ENCODE measurements around the gene DAPK1.

The DAPK1 gene

GRCh38 chr9:87685871-87686519 is 188.3 kb downstream of the DAPK1 start:
- DNase-seq (ENCODE audit: low read depth): no peak

GRCh38 chr9:87686520-87687090 is 188.9 kb downstream of the DAPK1 start:
- DNase-seq (ENCODE audit: low read depth): no peak

- DNase-seq (ENCODE audit: low read depth): no peak
These were observed 189.5 kb downstream of the DAPK1 start for GRCh38 chr9:87687207-87687606.

- DNase-seq (ENCODE audit: low read depth): no peak
These were observed 196.6 kb downstream of the DAPK1 start for GRCh38 chr9:87694236-87694755.

- DNase-seq (ENCODE audit: low read depth): no peak
These were observed 197.9 kb downstream of the DAPK1 start for GRCh38 chr9:87695523-87695922.

- DNase-seq (ENCODE audit: low read depth): no peak
These were observed 199.0 kb downstream of the DAPK1 start for GRCh38 chr9:87696641-87697040.

GRCh38 chr9:87698069-87698809 is 200.6 kb downstream of the DAPK1 start:
- DNase-seq (ENCODE audit: low read depth): no peak

GRCh38 chr9:87699835-87700234 is 202.2 kb downstream of the DAPK1 start:
- DNase-seq (ENCODE audit: low read depth): no peak

GRCh38 chr9:87701491-87701890 is 203.8 kb downstream of the DAPK1 start:
- no peak for DNase-seq (ENCODE audit: low read depth)

GRCh38 chr9:87701931-87702421 is 204.3 kb downstream of the DAPK1 start:
- DNase-seq (ENCODE audit: low read depth): no peak

GRCh38 chr9:87702921-87703320 is 205.3 kb downstream of the DAPK1 start:
- no peak for DNase-seq (ENCODE audit: low read depth)

- DNase-seq (ENCODE audit: low read depth): no peak
These were observed 206.1 kb downstream of the DAPK1 start for GRCh38 chr9:87703636-87704276.

- no peak for DNase-seq (ENCODE audit: low read depth)
These were observed 206.7 kb downstream of the DAPK1 start for GRCh38 chr9:87704342-87704741.

- DNase-seq (ENCODE audit: low read depth): no peak
These were observed 208.5 kb downstream of the DAPK1 start for GRCh38 chr9:87706066-87706739.

- DNase-seq (ENCODE audit: low read depth): no peak
These were observed 210.3 kb downstream of the DAPK1 start for GRCh38 chr9:87707805-87708506.

- DNase-seq (ENCODE audit: low read depth): no peak
These were observed 210.9 kb downstream of the DAPK1 start for GRCh38 chr9:87708546-87708945.

GRCh38 chr9:87708986-87709728 is 211.5 kb downstream of the DAPK1 start:
- DNase-seq (ENCODE audit: low read depth): no peak

GRCh38 chr9:87710443-87710842 is 212.8 kb downstream of the DAPK1 start:
- no peak for DNase-seq (ENCODE audit: low read depth)

- DNase-seq (ENCODE audit: low read depth): no peak
These were observed 214.5 kb downstream of the DAPK1 start for GRCh38 chr9:87711857-87712800.

Data from activated T-cell treated with anti-CD3 and anti-CD28 coated beads for 1 hour (primary cell).